ENCODE measurements around the gene SUSD3.

Gene SUSD3

DNA sequence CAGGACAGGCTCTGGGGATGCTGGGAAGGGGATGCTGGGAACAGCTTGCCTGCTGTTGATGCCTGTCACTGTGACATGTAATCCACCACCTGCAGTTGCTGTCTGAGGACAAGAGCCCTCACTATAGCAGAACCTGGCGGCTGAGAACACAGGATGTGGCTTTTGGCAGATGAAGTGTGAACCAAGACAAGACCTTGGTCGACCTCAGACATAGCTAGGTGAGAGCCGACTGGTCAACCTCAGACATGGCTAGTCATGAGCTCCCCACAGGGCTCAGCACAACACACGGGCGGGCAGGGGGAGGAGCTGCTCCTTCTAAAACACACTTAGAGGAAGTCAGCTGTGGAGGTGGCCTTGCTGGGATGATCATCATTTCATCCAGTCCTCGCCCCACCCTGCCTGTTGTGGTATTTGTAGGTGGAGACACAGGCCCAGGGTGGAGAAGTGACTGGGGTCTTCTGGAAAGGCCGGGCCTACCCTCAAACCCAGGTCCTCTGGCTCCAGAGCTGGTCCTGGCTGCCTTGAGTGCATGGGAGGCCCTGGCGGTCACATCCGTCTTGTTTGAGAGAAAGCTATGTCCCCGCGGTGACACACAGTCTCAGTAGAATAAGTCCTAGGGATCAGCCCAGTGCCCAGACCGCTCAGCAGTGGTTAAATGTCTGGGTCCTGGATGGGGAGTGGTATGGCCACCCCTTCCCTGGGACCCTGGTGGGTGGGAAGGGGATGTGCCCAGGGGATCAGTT lies 6.1 kb downstream of the SUSD3 start:
- H3K4me3 ChIP-seq (ENCODE audit: low read length) = peak overlapping the region; percentile 36
- DNase-seq (ENCODE audit: low read depth, low spot score) = peak; percentile 99

DNA sequence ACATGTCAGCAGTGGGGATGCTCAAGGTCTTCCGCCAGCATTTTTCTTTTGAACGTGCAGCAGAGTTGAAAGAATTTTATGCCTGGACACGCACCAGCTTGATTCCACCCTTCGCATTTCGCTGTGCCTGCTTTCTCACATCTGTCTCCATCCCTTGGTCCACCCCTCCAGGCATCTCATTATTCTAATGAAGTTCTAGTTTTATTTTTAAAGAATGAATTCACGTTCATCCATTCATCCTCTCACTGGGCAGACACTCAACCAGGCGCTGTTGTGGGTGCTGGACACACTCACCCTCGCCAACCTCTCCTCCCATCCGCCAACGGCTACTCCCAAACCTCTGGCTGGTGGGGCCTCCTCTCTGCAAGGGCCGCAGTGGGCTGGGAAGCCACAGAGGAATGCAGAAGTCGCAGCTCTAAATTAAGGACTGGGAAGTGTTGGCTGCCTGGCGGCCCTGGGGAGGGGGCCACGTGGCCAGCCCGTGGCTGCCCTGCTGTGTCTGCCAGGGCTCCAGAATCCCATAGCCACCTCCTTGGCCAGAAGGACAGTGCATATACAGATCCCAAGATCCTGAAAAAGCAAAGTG lies 6.7 kb downstream of the SUSD3 start:
- no peak overlapping the region for H3K4me3 ChIP-seq (ENCODE audit: low read length)
- no peak for DNase-seq (ENCODE audit: low read depth, low spot score)

DNA sequence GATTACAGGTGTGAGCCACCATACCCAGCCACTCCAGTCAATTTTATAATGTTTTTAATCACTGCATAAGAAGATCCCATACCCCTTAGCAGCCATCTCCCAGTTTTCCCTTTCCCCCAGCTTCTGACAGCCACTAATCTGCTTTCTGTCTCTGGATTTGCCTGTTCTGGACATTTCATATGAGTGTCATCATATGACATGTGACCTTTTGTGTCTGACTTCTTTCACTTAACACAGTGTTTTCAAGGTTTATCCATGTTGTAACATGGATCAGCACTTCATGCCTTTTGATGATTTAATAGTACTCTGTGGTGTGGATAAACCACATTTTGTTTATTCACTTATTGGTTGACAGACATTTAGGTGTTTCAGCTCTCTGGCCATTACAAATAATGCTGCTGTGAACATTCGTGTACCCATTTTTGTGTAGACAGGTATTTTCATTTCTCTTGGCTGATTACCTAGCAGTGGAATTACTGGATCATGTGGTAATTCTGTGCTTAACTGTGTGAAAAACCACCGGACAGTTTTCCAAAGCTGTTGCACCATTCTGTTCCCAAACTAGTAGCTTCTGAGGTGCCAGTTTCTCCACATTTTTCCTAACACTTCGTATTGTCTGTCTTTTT lies 8.6 kb downstream of the SUSD3 start:
- H3K4me3 ChIP-seq (ENCODE audit: low read length) = no peak overlapping the region
- no peak for DNase-seq (ENCODE audit: low read depth, low spot score)

DNA sequence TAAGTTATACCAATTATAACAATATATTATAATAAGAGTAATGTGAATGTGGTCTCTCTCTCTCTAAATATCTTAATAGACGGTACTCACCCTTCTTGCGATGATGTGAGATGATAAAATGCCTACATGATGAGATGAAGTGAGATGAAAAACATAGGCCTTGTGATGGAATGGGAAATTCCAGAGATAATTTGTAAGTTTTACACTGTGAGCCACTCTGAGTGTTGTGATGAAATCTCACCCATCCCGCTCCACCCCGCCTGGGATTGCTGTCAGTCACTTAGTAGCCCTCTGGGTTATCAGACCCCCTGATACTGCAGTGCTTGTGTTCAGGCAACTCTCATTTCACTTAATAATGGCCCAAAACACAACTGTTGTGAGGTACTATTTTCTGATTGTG lies 10.5 kb downstream of the SUSD3 start:
- DNase-seq (ENCODE audit: low read depth, low spot score) = no peak
- H3K4me3 ChIP-seq (ENCODE audit: low read length) = no peak overlapping the region

DNA sequence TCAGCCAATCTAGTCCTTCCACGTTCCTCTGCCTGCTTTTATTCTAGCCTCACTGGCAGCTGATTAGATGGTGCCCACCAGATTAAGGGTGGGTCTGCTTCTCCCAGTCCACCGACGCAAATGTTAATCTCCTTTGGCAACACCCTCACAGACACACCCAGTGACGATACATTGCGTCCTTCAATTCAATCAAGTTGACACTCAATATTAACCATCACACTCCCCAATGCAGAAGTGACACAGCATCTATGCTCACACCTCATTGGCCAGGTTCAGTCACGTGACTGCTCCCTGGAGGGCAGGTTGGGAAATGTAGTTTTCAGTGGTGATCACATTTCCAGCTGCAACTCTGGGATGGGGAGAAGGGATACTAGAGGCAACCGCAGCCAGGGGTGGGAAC lies 13.0 kb downstream of the SUSD3 start:
- DNase-seq (ENCODE audit: low read depth, low spot score) = peak; percentile 59
- H3K4me3 ChIP-seq (ENCODE audit: low read length) = no peak overlapping the region

DNA sequence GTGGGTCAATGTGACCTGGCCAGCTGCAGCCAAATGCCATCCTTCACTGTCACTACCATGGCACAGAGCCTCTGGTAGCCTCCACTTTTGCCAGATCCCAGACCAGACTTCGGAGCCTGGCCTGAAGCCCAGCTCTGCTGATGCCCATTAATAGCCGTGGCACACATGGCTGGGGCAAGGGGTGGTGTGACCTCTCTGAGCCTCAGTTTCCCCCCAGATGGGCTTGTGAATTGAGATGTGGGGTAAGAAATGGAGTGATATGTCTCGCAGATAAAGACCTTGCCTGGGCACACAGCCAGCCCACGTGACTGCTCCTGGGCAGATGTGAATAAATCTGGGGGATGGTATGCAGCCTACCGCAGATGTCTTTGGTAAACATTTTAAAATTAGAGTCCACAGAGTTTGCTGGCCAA lies 13.9 kb downstream of the SUSD3 start:
- peak; percentile 41 for DNase-seq (ENCODE audit: low read depth, low spot score)

DNA sequence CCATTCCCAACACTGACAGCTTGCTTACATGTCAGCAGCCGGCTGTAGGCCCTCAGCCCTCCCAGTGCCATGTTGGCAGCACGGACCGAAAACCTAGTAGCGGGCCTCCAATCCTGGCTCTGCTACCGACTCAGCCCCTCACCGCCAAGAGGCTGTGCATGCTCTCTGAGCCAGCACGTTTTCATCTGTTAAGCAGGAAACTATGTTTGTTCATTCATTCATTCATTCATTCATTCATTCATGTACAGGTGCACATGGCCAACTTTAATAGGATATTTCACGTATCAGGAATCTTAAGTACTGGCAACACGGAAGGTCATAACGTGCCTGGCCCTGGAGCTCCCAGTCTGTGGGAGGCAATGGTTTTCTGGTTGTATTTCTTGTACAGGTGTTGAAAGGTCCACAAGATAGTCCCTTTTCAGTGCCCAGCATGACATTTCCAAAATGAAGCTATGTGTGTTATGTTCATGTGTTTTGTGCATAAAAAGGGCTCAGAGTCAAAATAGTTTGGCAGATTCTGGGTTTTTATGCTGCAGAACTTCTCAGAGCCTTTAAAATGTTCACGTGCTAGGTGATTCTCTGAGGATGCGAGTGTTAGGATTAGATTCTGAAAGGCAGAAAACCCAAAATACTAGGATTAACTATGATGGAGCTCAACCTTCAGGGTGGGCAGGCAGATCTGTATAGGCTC lies 17.7 kb downstream of the SUSD3 start:
- DNase-seq (ENCODE audit: low read depth, low spot score) = no peak
- no peak overlapping the region for H3K4me3 ChIP-seq (ENCODE audit: low read length)

More for the DNA sequence above, 13.9 kb downstream of the SUSD3 start:
- H3K4me3 ChIP-seq (ENCODE audit: low read length) = no peak overlapping the region

DNA sequence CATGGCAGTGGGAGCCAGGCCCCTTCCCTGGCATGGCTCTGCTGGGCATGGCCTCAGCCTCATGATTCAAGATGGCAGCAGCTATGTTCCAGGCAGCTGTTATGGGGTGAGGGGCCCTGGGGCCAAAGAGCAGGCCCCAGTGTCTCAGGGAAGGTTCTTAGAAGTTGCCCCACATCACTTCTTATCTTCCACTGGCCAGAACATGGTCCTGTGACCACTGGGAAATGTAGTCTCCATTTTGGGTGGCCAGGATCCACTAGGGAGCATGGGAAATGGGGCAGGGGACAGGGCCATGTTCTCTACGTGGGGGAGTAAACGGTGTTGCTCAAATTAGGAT lies 18.3 kb downstream of the SUSD3 start:
- no peak overlapping the region for H3K4me3 ChIP-seq (ENCODE audit: low read length)

DNA sequence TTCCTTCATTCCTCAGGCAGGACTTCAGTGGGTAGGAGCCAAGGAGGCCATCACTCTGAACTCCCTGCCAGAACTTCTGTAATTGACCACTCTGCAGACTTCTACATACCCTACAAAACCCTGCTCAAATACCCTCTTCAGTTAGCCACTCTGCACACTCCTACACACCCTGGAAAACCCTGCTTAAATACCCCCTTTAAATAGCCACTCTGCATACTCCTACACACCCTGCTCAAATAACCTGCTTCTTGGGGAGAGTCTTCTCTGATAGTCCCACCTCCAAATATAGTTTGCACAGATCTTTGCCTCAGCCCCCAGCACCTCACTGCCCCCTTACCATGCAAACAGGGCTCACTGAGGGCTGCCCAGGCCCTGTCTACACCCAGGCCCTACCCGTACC lies 18.9 kb downstream of the SUSD3 start:
- DNase-seq (ENCODE audit: low read depth, low spot score) = no peak
- H3K4me3 ChIP-seq (ENCODE audit: low read length) = no peak overlapping the region

More for the DNA sequence above, 18.3 kb downstream of the SUSD3 start:
- DNase-seq (ENCODE audit: low read depth, low spot score) = no peak

DNA sequence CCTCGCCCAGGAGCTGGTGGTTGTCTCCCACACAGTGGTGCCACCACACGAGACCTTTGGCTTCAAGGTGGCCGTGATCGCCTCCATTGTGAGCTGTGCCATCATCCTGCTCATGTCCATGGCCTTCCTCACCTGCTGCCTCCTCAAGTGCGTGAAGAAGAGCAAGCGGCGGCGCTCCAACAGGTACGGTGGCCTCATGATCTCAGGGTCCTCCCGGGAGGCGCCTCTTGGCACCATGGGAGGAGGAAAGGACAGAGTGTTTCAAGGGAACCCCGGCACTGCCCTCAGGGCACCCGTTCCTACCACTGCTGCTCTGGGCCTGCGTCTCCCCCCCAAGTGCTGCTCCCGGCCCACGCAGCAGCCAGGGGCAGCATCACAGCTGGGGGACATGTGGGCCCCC lies 19.3 kb downstream of the SUSD3 start:
- no peak overlapping the region for H3K4me3 ChIP-seq (ENCODE audit: low read length)
- DNase-seq (ENCODE audit: low read depth, low spot score) = no peak

DNA sequence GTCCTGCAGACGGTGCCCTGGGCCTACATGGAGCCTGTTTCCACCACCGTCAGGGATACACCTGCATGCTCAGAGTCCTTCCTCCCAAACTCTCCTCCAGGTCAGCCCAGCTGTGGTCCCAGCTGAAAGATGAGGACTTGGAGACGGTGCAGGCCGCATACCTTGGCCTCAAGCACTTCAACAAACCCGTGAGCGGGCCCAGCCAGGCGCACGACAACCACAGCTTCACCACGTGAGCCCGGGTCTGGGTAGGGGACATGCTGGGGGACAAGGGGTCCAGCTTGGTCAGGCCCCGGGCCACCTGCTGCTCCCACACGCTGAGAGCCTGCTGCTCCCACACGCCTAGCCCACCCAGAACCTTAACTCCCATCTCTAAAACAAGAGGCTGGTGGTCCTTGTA lies 20.9 kb downstream of the SUSD3 start:
- H3K4me3 ChIP-seq (ENCODE audit: low read length) = no peak overlapping the region
- DNase-seq (ENCODE audit: low read depth, low spot score) = no peak

DNA sequence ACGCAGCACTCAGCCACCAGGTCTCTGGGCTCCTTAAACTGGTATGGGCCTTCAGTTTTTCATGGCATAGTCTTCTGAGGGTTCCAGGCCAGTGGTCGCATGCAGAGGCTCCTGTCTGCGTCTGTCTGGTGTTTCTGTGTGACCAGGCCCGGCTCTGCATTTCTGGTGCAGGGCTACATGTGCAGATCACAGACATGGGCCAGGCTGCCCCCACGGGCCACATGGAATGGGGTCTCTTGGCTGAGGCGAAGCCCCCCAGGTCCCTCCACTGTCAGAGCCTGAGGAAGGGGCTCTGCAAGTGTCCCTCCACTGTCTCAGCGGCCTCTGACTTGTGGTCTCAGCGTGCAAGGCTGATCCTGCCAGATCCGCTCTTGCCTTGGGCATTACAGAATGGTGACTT lies 21.9 kb downstream of the SUSD3 start:
- DNase-seq (ENCODE audit: low read depth, low spot score) = no peak

DNA sequence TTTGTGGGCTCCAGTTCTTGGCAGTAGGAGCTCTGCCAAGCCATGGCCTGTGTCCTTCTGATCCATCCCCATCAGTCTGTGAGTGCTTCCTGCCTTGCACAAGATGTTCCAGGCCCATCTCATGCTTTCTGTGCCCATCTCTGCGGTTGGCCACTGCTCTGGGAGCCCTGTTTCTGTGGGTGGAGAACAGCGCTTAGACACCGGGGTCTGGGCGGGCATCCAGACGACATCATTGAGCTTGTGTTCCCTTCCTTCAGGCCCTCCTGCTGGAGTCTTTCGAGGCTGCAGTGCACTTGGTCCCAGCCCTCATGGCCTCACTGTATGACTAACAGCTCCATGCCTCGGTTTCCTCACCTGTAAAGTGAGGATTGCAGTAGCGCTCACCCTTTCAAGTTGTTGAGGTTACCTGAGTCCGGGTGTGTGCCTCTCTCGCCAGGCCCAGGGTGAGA lies 22.6 kb downstream of the SUSD3 start:
- no peak for DNase-seq (ENCODE audit: low read depth, low spot score)
- H3K4me3 ChIP-seq (ENCODE audit: low read length) = no peak overlapping the region

More for the DNA sequence above, 21.9 kb downstream of the SUSD3 start:
- no peak overlapping the region for H3K4me3 ChIP-seq (ENCODE audit: low read length)

DNA sequence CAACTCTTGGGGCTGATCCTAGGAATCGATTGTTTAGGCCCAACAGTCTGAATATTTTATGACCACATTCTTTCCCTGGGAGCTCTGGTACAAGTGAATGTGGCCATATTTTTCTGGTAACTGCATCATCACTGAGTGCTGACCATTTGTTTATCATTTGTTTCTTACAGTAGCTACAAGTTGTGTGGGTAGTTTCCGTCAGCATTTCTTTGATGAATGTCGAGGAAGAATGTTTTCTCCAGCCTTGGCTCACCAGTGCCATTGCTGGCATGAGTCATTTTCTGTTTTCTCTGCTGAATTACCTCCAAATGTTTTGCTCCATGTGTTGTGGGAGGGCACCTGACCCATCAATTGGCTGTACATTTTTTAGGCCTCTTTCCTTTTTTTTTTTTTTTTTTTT lies 23.4 kb downstream of the SUSD3 start:
- no peak for DNase-seq (ENCODE audit: low read depth, low spot score)
- H3K4me3 ChIP-seq (ENCODE audit: low read length) = no peak overlapping the region

DNA sequence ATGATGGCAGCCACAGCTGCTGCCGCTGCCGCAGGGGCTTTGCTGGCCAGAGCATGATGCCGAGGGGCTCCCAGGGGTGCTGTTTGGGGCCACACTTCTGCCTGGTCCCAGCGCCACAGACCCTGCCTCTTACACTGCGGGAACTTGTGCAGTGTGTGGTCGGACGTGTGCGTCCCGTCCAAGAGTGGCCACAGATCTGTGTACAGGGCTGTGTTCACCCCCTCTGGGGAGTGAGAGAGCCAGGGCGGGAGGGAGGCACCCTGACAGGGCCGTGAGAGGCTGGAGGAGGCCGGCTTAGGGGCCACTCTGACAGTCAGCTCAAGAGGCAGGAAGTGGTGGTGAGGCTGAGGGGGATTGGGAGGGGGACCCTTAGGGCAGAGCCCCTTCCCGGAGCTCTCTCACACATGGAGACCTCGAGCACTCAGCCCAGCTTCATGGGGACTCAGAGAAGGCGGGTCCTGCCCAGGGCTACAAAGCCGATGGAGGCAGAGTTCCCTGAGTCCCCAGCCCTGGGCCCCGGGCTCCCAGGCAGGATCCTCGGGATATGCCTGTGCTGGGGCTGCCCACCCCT lies 24.4 kb downstream of the SUSD3 start:
- DNase-seq (ENCODE audit: low read depth, low spot score) = no peak
- no peak overlapping the region for H3K4me3 ChIP-seq (ENCODE audit: low read length)

DNA sequence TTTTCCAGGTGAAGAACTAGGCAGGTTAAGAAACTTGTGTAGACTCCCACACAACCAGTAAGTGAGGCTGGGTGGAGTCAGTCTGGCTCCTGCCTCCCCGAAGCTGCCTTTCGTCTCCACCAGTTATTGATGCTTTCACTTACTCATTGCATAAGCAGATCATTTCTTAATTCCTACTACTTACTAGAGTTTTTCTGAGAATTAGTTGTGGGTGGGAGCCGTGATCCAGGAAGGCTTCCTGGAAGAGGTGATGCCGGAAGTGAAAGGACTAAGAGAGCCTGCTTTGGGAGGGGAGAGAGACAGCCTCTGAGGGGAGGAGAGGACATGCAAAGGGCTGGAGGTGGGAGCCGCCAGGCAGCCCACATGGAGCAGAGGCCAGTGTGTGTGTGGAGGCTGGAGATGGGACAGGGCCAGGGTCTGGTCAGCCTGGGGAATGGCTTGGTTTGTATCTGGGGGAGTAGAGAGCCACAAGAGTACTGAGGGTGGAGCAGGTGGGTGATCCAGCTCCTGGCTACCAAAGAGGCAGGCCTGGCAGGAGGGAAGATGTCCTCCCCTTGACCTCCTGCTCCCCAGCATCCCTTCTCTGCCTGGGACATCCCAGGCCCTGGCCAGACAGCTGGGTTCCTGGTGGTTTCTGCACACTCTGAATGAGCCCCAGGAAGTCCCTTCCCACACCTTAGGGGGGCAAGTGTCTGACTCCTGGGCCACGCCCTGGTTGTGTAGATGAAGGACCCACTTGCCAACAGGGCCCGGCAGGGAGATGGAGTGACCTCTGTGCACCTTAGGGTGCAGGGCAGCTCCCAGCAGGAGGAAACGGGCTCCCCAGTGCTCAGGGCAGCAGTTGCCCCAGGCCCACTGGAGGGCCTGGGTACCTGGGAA lies 25.3 kb downstream of the SUSD3 start:
- DNase-seq (ENCODE audit: low read depth, low spot score) = no peak
- H3K4me3 ChIP-seq (ENCODE audit: low read length) = no peak overlapping the region

DNA sequence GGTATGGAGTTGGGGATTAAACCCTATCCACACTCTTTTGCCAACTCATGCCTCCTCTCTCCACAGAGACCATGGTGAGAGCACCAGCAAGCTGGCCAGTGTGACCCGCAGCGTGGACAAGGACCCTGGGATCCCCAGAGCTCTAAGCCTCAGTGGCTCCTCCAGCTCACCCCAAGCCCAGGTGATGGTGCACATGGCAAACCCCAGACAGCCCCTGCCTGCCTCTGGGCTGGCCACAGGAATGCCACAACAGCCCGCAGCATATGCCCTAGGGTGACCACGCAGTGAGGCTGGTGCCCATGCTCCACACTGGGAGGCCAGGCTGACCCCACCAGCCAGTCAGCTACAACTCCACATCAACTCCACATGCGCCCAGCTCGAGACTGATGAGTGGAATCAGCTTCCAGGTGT lies 26.0 kb downstream of the SUSD3 start:
- no peak for DNase-seq (ENCODE audit: low read depth, low spot score)
- no peak overlapping the region for H3K4me3 ChIP-seq (ENCODE audit: low read length)

DNA sequence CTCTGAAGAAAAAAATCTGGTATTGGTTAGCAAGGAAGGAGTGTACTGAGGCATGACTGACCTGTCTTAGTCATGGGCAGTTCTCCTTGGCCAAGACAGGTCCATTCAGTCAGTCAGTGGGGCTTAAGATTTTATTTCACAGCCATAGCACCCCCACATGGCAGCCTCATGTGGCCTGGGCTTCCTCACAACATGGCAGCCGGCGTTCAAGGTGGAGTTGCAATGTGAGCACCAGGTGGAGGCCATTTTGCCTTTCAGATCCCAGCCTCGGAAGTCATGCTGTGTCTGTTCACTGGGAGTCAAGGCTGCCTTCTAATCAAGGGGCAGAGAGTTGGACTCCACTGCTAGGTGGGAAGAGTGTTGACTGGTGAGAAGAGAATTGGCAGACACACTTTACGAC lies 27.2 kb downstream of the SUSD3 start:
- DNase-seq (ENCODE audit: low read depth, low spot score) = no peak

More for the DNA sequence above, 27.2 kb downstream of the SUSD3 start:
- no peak overlapping the region for H3K4me3 ChIP-seq (ENCODE audit: low read length)
